ENCODE results near the gene CACNA1B.
"Not testable (repeated sequence)": the region's sequence is repeated elsewhere in the genome, so short reads cannot be mapped to it uniquely, and the experiment has no call there.

Gene CACNA1B

GRCh38 chr9:138122201-138122600 lies 244.6 kb downstream of the CACNA1B start:
- DNase-seq = no peak

- DNase-seq = no peak
These were observed 245.1 kb downstream of the CACNA1B start for GRCh38 chr9:138122676-138123075.

- no peak for DNase-seq
These were observed 245.5 kb downstream of the CACNA1B start for GRCh38 chr9:138123086-138123485.

- peak; percentile 88 for DNase-seq
These were observed 248.7 kb downstream of the CACNA1B start for GRCh38 chr9:138126090-138126857.

GRCh38 chr9:138126858-138127584 lies 249.4 kb downstream of the CACNA1B start:
- not testable (repeated sequence) for DNase-seq

GRCh38 chr9:138128027-138128426 lies 250.4 kb downstream of the CACNA1B start:
- DNase-seq = not testable (repeated sequence)

GRCh38 chr9:138129318-138129717 lies 251.7 kb downstream of the CACNA1B start:
- not testable (repeated sequence) for DNase-seq

GRCh38 chr9:138132946-138133705 lies 255.5 kb downstream of the CACNA1B start:
- not testable (repeated sequence) for DNase-seq

GRCh38 chr9:138134581-138134980 lies 257.0 kb downstream of the CACNA1B start:
- DNase-seq = not testable (repeated sequence)

GRCh38 chr9:138139096-138139495 lies 261.5 kb downstream of the CACNA1B start:
- DNase-seq = not testable (repeated sequence)

- DNase-seq = not testable (repeated sequence)
These were observed 263.4 kb downstream of the CACNA1B start for GRCh38 chr9:138140980-138141379.

- DNase-seq = not testable (repeated sequence)
These were observed 265.1 kb downstream of the CACNA1B start for GRCh38 chr9:138142528-138143244.

GRCh38 chr9:138143491-138143890 lies 265.9 kb downstream of the CACNA1B start:
- not testable (repeated sequence) for DNase-seq

GRCh38 chr9:138147556-138147955 lies 270.0 kb downstream of the CACNA1B start:
- DNase-seq = peak; percentile 49

- peak; percentile 31 for DNase-seq
These were observed 272.4 kb downstream of the CACNA1B start for GRCh38 chr9:138149672-138150656.

GRCh38 chr9:138155788-138156187 lies 278.2 kb downstream of the CACNA1B start:
- DNase-seq = peak; percentile 48

GRCh38 chr9:138166793-138167192 lies 289.2 kb downstream of the CACNA1B start:
- not testable (repeated sequence) for DNase-seq
